Sigmoid colon (tissue), 4 donors: Measurements from ENCODE around the gene NDUFA13.
"Not testable (repeated sequence)": the region's sequence is repeated elsewhere in the genome, so short reads cannot be mapped to it uniquely, and the experiment has no call there.

Source experiments
- CTCF ChIP-seq, 4 experiments: fragments of 450-650 bp in 3 of 4; fragments of 200-600 bp in 1 of 4; IDR thresholded peaks; one replicate each; pipeline ENCODE4 v1.5.1; 2016 to 2019; ENCODE audit warnings: antibody characterized with exemption in 4 of 4, mild to moderate bottlenecking in 3 of 4, moderate library complexity in 2 of 4
- EP300 ChIP-seq, 4 donors: sonication (generic); formaldehyde crosslinking; IDR thresholded peaks; one replicate each; pipeline ENCODE4 v1.6.1; 2017; ENCODE audit warnings: antibody characterized with exemption in 4 of 4
- POLR2A ChIP-seq, 2 donors: fragments of 450-650 bp; IDR thresholded peaks; one replicate each; pipeline ENCODE4 v1.6.1; 2016; ENCODE audit warnings: antibody characterized with exemption in 2 of 2, mild to moderate bottlenecking in 2 of 2, moderate library complexity in 2 of 2
- POLR2AphosphoS5 ChIP-seq, 4 donors: sonication (generic); formaldehyde crosslinking; IDR thresholded peaks; one replicate each; pipeline ENCODE4 v1.6.1; 2017; ENCODE audit warnings: antibody characterized with exemption in 4 of 4

- not testable (repeated sequence) for TF ChIP-seq CTCF, POLR2A, EP300, POLR2AphosphoS5 (IDR thresholded peaks at IDR 0.05)
Observed at GRCh38 chr19:19472106-19472505, 43.9 kb upstream of the NDUFA13 start.
